Stimulated activated CD4-positive, alpha-beta T cell treated with anti-CD3 and anti-CD28 coated beads, Interleukin-12 subunit alpha, Interleukin-12 subunit beta, amount 100 ng/mL, for 48 hours (primary cell): ENCODE data around the gene RABGAP1.

Experiments
- DNase-seq, 3 donors: peaks; one replicate each; pipeline ENCODE4 v3.0.0-alpha.2; 2020; ENCODE audit warnings: low read depth in 2 of 3, low spot score in 1 of 3

Gene RABGAP1

DNA sequence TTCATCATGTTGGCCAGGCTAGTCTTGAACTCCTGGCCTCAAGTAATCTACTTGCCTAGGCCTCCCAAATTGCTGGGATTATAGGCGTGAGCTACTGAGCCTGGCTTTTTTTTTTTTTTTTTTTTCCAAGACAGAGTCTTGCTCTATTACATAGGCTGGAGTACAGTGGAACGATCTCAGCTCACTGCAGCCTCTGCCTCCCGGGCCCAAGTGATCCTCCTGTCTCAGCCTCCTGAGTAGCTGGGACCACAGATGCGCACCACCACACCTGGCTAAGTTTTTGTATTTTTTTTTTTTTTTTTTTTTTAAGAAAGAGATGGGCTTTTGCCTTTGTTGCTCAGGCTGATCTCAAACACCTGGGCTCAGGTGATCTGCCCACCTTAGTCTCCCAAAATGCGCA is 66.4 kb downstream of the RABGAP1 start:
- no peak for DNase-seq

DNA sequence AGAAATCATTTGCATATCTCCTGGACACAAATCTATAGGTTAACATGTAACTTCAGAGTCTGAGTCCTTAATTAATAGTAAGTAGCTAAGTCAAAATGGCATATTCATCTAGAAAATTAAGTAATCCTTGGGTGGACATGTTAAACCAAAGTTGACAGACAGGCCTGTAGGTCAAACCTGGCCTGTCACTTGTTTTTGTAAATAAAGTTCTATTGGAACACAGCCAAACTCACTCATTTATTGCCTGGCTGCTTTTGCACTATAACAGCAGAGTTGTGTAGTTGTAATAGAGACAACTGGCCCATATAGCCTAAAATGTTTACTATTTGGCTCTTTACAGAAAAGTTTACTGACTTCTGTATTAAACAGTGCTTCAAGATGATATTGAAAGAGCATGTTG is 68.1 kb downstream of the RABGAP1 start:
- DNase-seq: no peak

DNA sequence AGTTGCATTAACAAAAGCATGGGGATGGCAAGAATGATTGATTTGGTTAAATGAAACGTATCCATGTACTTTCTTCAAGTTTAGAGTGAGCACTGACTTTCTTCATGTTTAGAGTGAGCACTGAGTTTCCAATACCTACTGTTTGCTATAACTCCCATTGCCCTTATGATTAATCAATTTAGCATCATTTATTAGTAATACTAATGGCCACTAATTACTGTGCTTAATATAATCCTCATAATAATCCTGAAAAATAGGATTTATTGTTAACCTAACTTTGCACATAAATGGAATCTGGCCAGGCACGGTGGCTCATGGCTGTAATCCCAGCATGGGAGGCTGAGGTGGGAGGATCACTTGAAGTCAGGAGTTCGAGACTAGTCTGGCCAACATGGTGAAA is 70.6 kb downstream of the RABGAP1 start:
- DNase-seq: no peak

DNA sequence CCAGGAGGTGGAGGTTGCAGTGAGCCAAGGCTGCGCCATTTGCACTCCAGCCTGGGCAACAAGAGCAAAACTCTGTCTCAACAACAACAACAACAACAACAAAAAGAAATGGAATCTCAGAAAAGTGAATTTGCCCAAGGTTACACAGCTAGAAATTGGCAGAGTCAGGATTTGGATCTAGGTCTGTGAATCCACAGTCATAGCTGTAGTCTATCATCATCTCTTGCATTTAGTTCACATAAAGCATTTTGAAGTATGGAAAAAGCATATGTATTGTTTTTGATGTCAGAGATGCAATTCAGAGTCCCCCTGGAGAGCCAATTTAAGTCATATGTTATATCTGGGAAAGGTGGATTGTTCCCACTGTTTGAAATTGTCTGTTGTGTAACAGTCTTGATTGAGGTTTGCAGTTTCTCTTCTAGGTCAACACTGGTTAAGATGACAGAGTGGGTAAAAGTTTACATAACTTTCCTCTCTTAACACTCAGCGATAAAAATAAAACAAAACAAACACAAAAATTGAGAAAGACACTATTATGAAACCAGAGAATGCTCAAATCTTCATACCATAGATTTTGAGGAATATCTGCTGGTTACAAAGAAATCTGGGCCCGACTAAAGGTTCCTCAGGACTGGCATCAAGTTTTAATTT is 71.2 kb downstream of the RABGAP1 start:
- no peak for DNase-seq

DNA sequence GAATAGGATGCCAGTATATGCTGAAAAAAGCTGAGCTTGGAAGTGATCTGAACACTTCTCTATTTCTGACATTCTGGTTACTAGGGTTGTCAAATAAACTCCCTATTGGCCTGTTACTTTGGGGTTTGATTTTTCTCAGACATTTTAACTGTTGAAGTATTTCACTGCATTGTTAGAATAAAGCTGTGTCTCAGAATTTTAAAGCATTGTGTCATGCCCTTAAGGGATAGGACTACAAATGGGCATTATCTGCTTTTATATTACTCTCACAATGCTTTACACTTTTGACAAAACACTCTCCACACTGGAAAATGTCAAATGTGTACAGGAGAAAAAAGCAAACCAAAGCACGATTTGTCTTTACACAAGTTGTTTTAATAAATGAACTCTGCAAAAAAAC is 75.8 kb downstream of the RABGAP1 start:
- no peak for DNase-seq

DNA sequence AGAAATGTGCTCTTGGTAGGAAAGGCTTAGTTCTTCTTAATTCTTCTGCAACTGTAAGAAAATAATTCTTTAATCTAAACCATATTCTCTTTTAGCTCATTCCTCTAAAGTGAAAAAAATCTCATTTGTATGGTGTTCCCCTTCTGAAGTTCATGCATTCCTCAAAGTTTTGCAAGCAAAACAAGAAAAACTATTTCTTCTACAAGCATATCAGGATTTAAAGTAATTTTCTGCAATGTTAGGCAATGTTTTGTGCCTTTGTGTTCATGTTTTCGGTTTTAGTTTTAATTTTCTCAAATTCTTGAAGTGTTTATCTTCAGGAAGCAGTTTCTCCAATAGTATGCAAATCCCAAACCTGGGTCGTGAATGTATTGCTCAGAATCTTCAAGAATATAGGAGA is 80.0 kb downstream of the RABGAP1 start:
- DNase-seq: no peak

DNA sequence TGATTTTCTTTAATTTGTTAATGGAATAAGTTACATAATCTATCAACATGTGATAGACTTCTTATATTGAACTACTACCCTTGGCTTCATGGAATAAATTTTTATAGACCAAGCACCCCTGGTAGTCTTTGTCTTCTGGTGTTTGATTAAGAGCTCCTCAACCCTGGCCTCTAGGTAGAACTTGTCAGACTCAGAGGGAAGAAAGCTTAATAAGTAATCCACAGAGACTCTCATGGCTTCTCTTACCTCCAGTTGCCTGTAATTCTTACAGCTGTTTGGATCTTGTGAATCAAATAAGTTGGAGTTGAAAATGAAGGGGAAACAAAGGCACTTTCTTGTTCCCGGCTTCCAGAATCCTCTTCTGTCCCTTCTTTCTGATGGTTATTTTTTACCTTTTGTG is 85.6 kb downstream of the RABGAP1 start:
- DNase-seq: no peak

DNA sequence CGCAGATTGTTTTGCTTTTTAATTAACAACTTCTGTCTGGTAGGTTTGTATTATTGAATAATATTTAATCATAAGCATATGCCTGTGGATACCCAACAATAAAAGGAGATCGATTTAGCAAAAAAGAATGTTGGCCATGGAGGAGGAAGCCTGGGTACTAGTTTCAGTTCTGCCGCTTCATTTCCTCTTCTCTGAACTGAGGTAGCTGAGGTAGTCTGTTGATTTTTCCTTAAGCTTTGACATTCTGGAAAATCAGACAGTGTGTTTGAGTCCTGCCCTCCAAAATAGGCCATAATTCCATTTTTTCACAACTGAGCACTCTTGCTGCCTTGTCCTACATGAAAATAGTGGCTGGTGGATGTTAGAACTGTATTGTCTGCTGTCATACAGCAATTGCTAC is 86.7 kb downstream of the RABGAP1 start:
- no peak for DNase-seq

DNA sequence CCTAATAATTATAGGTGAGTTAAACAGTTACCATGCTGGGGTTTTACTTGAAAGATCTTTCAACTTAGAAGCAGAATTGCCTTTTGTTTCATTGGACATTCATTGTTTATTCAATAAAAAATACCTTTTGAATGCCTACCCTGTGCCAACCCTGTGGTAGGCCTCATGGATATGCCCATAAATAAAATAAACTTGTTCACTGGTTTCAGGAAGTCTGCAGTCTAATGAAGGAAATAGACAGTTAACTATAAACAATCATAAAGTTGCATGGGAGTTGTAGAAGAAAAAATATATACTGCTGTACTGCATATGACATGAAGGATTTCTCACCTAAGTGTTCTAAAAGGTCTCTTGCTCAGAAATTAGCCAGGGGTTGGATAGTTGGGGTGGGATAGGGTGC is 87.3 kb downstream of the RABGAP1 start:
- DNase-seq: no peak

DNA sequence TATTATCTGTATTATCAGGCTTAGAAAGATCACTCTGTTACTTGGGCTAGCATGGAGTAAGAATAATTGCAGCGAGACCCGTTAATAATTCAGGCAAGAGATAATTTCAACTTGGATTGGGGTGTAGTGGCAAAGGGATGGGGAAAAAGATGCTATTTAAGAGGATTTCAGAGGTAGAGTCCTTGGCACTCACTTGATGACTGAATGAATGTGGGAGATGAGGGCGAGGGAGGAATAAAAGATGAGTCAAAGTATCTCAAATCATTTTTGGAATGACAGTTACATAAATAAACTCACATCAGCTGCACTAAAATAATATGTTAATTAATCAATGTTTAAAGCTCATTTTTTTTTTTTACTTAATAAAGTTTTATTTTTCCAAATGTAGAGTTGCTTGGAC is 88.2 kb downstream of the RABGAP1 start:
- DNase-seq: no peak

DNA sequence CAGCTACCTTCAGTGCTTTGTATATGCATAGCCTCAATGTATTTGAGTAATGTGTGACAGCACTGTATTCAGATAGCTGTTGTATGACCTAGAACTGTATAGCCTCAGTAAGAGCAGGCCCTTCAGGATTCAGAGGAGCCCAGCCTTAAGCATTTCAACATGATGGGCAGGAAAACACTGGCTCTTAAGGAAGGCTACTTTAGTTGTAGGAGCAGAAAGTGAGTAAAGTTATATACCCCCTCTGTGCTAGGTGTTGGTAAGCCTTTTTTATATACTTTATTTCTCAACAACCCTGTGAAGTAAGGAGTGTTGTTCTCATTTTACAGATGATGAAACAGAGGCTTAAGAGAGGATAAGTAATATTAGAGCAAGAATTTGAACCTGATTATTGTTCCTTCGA is 91.1 kb downstream of the RABGAP1 start:
- no peak for DNase-seq

DNA sequence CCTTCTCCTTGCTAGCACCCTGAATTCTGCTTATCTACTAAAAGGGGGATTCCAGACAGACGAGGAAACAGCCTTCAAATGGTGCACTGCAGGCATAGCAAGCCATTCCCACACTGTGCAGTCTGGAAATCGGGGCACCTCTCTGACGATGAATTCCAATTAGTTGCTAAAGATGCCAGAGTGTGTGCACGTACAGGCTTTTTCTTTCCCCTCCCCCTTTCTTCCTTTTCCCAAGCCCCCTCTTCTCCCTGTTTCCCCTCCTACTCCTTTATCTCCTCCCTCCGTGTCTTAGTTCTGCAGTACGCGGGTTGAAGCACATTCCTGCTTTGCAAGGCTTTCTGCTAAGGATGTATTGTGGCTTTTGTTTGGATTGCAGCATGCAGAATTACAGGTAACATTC is 92.5 kb downstream of the RABGAP1 start, which contains the start of gene GPR21:
Gene GPR21 (plus strand): TSS at position 316 of the 400 bp plus-strand sequence. CDS start 900 bp downstream, outside the sequence.
- no peak for DNase-seq

DNA sequence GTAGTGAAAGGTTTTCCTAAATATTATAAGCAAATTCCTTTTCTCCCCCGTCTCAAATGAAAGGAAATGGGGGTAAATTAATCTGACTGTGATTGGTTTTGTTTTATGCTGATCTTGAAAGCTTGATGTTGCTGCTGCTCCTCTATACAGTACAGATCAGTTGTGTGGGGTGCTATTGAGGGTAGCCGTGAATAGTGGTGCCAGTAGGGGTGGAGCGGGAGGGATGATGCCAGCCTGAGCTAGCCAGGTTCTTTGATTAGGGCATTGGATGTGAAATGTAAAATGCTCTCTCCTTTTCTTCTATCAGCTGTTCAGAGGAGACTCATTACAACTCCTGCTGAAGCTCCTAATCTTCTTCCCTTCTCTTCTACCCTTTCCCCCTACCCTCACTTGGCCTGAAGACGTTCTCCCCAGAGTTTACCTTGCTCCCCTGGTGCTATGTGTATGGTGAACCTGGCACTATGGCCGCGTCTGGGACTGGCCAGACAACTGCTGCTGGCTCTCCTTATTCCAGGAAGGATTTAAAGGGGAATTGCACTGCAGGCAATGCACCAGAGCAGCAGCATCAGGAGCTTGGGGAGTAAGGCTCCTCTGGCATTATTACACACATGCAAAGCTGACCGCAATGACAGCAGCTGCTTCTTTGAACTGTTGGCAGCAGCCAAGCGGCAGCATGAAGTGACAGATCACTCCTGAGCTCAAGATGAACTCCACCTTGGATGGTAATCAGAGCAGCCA is 93.2 kb downstream of the RABGAP1 start:
- no peak for DNase-seq

DNA sequence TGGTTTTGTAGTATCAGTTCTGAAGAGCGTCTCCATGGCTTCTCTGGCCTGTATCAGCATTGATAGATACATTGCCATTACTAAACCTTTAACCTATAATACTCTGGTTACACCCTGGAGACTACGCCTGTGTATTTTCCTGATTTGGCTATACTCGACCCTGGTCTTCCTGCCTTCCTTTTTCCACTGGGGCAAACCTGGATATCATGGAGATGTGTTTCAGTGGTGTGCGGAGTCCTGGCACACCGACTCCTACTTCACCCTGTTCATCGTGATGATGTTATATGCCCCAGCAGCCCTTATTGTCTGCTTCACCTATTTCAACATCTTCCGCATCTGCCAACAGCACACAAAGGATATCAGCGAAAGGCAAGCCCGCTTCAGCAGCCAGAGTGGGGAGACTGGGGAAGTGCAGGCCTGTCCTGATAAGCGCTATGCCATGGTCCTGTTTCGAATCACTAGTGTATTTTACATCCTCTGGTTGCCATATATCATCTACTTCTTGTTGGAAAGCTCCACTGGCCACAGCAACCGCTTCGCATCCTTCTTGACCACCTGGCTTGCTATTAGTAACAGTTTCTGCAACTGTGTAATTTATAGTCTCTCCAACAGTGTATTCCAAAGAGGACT is 94.2 kb downstream of the RABGAP1 start:
- no peak for DNase-seq

DNA sequence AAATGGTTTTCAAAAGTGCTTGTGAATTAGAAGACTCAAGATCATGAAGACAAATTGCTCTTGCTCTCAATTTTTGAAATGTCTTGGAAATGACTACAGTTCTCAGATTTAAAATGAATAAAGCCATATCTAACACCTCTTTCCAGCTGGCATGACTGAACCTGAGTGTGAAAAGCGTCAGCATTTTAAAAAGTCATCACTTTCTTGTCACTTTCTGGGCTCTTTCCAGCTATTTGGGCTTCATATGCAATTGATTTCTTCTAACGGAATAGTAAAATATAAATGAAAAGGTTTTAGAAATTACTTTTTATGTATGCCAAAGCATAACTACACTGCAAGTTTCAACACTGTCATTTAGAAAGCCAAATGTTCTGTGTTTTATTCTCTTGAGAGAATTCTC is 95.0 kb downstream of the RABGAP1 start:
- DNase-seq: no peak

DNA sequence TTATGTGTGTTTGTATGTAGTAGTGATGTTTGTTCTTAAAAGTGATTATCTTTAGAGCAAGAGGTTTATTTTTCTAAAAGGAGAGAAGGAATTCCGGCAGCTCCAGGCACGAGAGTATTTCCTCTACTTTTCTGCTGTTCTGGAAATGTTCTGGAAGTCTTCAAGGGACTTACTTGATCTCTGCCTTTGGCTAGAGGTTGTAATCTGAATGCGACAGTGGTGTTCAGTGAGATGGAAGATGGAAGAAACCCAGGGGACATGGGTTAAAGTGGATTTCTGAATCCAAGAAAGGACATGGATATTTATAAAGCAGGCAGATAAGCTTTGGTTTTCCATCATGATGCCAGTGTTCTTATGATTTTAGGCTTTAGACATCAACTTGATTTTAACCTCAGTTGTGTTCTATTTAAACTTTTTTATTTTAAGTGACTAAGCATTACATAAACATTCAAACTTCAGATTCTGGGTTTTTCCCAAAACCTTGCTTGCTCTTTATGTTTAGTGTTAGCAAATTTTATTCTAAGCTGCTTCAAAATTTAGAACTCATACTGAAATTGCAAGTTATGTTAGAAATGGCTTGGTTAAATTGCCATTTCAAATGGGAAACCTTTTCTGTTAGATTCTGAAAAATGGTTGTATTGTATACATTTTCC is 96.2 kb downstream of the RABGAP1 start:
- no peak for DNase-seq

DNA sequence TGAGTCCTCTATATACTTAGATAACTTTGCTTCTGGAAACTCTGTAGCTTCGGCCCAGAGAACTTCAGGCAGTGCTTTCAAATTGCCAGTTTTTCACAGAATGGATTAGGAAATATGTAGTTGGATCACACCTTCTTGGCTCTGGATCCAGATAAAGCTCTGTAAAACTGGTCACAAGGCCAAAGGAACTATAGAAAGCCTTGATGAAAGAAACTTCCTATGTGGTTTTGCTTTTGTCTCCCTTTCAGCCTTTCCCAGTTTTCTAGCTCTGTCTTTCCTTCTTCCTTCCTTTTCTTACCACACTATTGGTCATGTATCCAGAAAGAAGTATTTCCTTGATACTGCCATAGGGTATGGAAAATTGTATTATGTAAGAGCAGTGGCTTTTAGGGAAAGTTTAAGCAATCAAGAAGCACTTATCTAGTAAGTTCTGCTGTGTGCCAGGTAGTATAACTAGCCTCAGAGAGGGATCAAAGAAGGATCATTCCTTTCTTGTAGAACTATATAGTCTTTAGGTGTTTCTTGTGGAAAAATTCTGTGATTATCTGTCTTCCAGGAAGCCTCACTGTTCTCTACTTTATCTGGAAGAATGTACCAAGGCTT is 98.9 kb downstream of the RABGAP1 start:
- DNase-seq: no peak

DNA sequence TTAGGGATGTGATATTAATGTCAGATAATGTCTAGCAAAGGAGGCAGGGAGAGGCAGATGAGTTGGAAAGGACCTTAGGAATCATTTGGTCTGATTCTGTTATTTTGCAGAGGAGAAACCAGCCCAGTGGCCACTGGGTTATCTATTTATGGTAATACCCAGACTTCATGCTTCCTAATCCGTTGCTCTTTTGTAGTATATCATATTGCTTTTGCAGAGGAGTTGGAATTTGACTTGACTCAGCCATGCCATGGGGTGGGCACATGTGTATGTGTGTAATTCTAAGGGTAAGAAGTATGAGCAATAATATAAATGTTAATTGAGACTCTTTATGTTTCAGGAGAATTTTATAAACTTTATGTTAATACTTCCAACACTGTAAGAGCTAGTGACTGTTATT is 100.0 kb downstream of the RABGAP1 start:
- no peak for DNase-seq

DNA sequence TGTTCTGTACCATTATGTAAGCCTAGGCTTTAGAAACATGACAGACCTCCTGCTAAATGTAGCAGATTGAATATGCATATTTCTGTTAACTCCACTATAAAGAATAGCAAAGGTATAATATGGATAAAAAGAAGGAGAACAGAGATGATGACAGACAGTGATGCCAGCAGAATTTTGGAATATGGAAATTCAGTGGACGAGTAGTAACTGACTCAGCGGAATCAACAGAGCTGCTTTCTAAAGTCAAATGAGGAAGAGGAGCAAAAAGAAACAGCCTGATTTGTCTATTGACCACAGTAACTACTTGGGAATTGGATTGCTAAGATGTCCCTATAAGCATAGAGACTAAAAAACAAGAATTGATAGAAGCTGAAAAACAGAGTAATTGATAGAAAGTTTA is 100.7 kb downstream of the RABGAP1 start:
- DNase-seq: no peak

DNA sequence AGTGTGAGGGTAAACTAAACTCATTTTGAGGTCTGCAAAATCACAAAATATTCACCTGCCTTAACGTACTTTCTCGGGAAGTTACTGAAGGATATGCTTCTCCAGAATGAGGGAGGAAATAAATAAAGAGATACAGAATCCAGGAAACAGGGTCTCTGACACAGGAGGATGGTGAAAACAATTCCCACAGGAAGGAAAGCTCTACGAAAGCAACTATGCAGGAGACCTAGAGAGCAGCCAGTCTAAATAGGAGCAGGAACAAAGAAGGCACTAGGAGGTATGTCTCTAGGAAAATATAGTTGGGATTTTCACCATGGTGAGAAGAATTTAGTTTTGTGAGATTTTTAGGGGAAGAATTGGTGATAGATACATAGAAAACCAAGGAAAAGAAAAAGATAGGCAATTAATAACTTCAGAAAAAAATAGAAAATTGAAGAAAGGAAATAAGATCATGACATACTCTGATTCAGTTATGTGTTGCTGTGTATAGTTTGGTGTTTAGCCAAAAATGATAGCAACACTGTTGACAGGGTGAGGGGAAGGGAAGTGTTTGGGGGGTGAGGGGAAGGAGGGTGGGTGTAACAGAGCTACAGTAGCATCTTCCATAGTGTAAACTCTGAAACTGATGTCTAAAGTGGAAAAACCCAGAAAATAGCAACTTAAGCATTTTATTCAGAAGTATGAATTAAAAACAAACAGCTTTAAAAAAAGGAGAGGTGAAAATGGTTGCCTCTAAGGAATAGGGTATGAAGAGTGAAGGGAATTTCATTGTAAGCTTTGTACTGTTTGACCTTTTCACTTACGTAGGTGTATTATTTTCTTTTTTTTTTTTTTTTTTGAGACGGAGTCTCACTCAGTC is 102.5 kb downstream of the RABGAP1 start:
- no peak for DNase-seq

DNA sequence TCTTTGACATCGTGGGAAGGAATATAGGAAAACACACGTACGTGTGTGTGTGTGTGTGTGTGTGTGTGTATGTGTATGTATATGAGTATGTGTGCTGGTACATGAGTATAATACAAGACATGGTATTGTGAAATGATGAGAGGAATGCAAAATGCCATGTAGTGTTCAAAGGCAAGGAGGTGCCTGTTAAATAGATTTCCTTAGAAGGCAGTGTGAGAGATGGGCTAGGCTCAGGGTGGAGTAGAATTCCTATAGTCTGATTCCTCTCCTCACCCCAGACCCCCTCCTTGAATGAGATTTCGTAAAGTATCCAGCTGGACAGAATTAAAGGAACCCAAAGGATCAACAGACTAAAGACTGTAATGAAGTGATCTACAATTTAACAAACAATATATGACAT is 103.8 kb downstream of the RABGAP1 start:
- DNase-seq: no peak
